IPS-11a (cell line): ENCODE results near the gene KRTAP9-2.
"Not testable (repeated sequence)": the region's sequence is repeated elsewhere in the genome, so short reads cannot be mapped to it uniquely, and the experiment has no call there.

Source experiments
- H3K4me3 ChIP-seq: one replicate; pipeline ENCODE4 v1.5.1; 2013; ENCODE audit warnings: low read depth, low read length, control low read depth

KRTAP9-2 gene

GRCh38 chr17:41232399-41233105 lies 6.1 kb downstream of the KRTAP9-2 start, which contains the start of gene KRTAP9-3:
KRTAP9-3 (plus strand) TSS chr17:41232449; CDS start chr17:41232502, 53 bp downstream.
- H3K4me3 ChIP-seq: not testable (repeated sequence)

- not testable (repeated sequence) for H3K4me3 ChIP-seq
Measured at GRCh38 chr17:41237116-41237515, 10.7 kb downstream of the KRTAP9-2 start.

GRCh38 chr17:41237949-41238437 lies 11.5 kb downstream of the KRTAP9-2 start, which contains the start of gene KRTAP9-8:
KRTAP9-8 (plus strand) TSS chr17:41237999; CDS start chr17:41238052, 53 bp downstream.
- H3K4me3 ChIP-seq: not testable (repeated sequence)

DNA sequence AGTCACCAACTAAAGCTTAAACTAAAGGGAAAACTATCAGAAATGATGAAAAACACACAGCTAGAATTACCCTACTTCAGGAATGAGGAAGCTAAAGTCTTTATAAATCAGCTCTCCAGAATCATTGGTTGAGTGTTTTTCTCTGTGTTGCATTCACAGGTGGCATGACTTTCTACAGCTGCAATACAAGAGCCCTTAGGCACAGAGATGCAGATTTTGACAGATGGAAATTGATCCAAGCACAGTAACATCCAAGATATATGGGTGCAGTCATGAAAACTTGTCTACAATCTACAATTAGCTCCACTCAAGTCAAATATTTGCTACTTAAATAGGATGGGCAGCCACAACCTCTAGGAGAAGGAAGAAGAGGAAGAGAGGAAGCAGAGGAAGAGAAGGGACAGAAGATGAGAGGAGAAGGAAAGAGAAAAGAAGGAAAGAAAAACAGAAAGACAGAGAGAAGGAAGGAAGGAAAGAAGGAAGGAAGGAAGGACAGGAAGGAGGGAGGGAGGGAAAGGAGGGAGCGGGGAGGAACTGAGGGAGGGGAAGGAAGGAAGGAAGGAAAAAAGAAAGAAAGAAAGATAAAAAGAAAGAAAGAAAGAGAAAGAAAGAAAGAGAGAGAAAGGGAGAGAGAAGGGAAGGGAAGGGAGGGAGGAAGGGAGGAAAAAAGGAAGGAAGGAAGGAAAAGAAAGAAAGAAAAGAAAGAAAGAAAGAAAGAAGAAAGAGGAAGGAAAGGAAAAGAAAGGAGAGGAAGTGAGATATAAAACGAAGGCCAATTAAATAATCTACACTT lies 20.7 kb downstream of the KRTAP9-2 start:
- H3K4me3 ChIP-seq: not testable (repeated sequence)

DNA sequence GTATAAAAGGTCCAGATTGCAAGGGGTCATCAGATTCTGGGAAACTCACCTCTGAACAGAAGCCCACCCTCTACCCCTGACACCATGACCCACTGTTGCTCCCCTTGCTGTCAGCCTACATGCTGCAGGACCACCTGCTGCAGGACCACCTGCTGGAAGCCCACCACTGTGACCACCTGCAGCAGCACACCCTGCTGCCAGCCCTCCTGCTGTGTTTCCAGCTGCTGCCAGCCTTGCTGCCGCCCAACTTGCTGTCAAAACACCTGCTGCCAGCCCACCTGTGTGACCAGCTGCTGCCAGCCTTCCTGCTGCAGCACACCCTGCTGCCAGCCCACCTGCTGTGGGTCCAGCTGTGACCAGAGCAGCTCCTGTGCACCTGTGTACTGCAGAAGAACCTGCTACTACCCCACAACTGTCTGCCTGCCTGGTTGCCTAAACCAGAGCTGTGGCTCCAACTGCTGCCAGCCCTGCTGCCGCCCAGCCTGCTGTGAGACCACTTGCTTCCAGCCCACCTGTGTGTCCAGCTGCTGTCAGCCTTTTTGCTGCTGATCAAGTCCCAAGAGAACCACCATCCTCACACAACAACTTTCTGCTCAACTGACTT lies 23.3 kb downstream of the KRTAP9-2 start, which contains the start of gene KRTAP9-4:
KRTAP9-4 (plus strand) TSS at position 51 of the 604 bp plus-strand sequence; CDS start at position 85, 34 bp downstream.
- H3K4me3 ChIP-seq: not testable (repeated sequence)

GRCh38 chr17:41251261-41251660 lies 24.8 kb downstream of the KRTAP9-2 start:
- no peak overlapping the region for H3K4me3 ChIP-seq

DNA sequence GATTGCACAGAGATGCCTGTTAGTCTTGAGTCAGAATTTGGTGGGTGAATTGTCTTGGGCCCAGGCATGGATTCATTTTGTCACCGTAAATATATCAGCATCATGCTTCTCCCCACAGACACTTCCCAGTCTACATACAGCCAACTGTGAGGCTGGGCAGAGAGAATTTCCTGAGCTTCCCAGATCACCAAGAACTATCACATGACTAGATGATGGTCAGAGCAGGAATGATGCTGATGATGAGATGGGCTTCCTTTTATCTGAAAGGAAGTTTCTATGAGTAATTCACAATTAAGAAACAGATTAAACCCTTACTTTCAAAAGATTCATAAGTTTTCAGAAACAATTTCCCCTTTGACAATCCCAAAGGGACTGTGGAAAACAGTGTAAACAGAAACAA lies 28.4 kb downstream of the KRTAP9-2 start:
- H3K4me3 ChIP-seq: no peak overlapping the region

- H3K4me3 ChIP-seq: not testable (repeated sequence)
Measured at GRCh38 chr17:41255381-41256290, 29.2 kb downstream of the KRTAP9-2 start, which contains the start of gene KRTAP9-9. KRTAP9-9 (plus strand) TSS chr17:41255384.

DNA sequence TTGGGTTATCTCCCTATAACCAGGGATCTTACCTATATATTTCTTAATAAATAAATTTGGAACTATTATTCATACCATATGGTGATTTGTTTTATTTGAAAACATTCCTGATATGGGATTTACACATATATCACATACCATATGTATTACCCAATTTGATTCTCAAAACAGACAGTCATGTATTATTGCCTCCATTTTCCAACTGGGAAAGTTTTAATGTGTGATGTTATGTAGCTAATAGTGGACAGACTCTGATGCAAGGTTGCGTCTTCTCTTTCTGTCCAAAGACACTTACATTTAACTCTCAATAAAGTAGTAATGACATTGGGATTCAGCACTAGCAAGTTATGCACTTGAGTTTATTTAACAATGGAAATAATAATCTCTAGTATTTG lies 29.8 kb downstream of the KRTAP9-2 start:
- no peak overlapping the region for H3K4me3 ChIP-seq

DNA sequence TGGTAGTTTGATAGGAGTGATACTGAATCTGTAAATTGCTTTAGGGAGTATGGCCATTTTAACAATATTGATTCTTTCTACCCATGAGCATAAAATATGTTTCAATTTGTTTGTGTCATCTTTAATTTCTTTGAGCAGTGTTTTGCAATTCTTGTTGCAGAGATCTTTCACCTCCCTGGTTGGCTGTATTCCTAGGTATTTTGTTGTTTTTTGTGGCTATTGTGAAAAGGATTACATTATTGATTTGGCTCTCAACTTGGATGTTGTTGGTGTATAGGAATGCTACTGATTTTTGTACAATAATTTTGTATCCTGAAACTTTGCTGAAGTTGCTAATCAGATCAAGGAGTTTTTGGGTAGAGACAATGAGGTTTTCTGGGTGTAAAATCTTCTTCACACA lies 32.0 kb downstream of the KRTAP9-2 start:
- no peak overlapping the region for H3K4me3 ChIP-seq

- H3K4me3 ChIP-seq: no peak overlapping the region
Measured at GRCh38 chr17:41263212-41263611, 36.8 kb downstream of the KRTAP9-2 start.

GRCh38 chr17:41264599-41264998 lies 38.2 kb downstream of the KRTAP9-2 start:
- no peak overlapping the region for H3K4me3 ChIP-seq

- no peak within 1 kb of the TSS for H3K4me3 ChIP-seq
Measured at GRCh38 chr17:41265078-41265477, 38.6 kb downstream of the KRTAP9-2 start, which contains the start of gene KRTAP9-6. KRTAP9-6 (plus strand) TSS chr17:41265378; CDS start chr17:41265378, 0 bp downstream.

- H3K4me3 ChIP-seq: no peak overlapping the region
Measured at GRCh38 chr17:41267711-41268110, 41.3 kb downstream of the KRTAP9-2 start.

DNA sequence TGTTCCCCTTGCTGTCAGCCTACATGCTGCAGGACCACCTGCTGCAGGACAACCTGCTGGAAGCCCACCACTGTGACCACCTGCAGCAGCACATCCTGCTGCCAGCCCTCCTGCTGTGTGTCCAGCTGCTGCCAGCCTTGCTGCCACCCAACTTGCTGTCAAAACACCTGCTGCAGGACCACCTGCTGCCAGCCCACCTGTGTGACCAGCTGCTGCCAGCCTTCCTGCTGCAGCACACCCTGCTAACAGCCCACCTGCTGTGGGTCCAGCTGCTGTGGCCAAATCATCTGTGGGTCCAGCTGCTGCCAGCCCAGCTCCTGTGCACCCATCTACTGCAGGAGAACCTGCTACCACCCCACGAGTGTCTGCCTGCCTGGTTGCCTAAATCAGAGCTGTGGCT lies 44.9 kb downstream of the KRTAP9-2 start:
- not testable (repeated sequence) for H3K4me3 ChIP-seq

GRCh38 chr17:41271858-41272257 lies 45.4 kb downstream of the KRTAP9-2 start:
- H3K4me3 ChIP-seq: no peak overlapping the region

DNA sequence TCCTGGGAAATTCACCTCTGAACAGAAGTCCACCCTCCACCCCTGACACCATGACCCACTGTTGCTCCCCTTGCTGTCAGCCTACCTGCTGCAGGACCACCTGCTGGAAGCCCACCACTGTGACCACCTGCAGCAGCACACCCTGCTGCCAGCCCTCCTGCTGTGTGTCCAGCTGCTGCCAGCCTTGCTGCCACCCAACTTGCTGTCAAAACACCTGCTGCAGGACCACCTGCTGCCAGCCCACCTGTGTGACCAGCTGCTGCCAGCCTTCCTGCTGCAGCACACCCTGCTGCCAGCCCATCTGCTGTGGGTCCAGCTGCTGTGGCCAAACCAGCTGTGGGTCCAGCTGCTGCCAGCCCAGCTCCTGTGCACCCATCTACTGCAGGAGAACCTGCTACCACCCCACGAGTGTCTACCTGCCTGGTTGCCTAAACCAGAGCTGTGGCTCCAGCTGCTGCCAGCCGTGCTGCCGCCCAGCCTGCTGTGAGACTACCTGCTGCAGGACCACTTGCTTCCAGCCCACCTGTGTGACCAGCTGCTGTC lies 49.3 kb downstream of the KRTAP9-2 start, which contains the start of gene KRTAP9-7:
KRTAP9-7 (plus strand) TSS at position 51 of the 543 bp plus-strand sequence; CDS start at position 51, 0 bp downstream.
- H3K4me3 ChIP-seq: not testable (repeated sequence)
